ENCODE data around the gene ST6GALNAC3. TPM values are rescaled to one million over a fixed set of nuclear protein-coding genes. Genes with fewer than 3 reads are reported as not detected.
"Not testable (repeated sequence)": the region's sequence is repeated elsewhere in the genome, so short reads cannot be mapped to it uniquely, and the experiment has no call there.

ST6GALNAC3 gene
- total RNA-seq, 6 experiments from 2014 or later = 1.00 to 1.7 (median 1.2) TPM

DNA sequence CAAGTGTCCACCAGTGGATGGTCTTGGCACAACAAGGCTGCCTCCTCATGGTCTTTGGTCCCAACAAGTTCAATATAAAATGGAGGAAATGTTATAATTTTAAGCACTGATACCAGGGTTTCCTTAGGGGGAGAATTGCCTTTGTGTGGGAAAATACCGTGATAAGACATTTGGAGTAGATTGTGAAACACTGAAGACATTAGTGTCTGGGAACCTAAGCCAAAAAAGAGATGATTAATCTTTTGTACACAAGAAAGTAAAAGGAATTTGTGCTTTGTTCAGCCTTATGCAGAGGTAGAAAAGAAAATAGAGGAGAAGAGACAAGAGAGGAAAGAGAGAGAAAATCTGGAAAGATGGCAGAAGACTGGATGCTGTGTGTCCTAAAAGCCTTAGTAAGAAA is 36.1 kb downstream of the ST6GALNAC3 start:
- H3K36me3 Mint-ChIP-seq (ENCODE audit: low read depth) = no peaks in the 10 kb centered on the region
- TF ChIP-seq, protein P1, sequence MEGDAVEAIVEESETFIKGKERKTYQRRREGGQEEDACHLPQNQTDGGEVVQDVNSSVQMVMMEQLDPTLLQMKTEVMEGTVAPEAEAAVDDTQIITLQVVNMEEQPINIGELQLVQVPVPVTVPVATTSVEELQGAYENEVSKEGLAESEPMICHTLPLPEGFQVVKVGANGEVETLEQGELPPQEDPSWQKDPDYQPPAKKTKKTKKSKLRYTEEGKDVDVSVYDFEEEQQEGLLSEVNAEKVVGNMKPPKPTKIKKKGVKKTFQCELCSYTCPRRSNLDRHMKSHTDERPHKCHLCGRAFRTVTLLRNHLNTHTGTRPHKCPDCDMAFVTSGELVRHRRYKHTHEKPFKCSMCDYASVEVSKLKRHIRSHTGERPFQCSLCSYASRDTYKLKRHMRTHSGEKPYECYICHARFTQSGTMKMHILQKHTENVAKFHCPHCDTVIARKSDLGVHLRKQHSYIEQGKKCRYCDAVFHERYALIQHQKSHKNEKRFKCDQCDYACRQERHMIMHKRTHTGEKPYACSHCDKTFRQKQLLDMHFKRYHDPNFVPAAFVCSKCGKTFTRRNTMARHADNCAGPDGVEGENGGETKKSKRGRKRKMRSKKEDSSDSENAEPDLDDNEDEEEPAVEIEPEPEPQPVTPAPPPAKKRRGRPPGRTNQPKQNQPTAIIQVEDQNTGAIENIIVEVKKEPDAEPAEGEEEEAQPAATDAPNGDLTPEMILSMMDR (IDR thresholded peaks at IDR 0.05) = no peak
- H3K4me3 Mint-ChIP-seq = no peak overlapping the region
- no peaks in the 10 kb centered on the region; the same call in 1 of the 2 replicates for H3K9me3 Mint-ChIP-seq
- peaks cover 7% of the 10 kb centered on the region; the same call in 1 of the 2 replicates for H3K4me1 Mint-ChIP-seq (ENCODE audit: low read depth)
- peaks cover 2% of the 10 kb centered on the region; the same call in 1 of the 2 replicates for H3K27me3 Mint-ChIP-seq (ENCODE audit: insufficient read depth)
- DNase-seq = peak; percentile 8
- H3K27ac Mint-ChIP-seq = no peak overlapping the region

DNA sequence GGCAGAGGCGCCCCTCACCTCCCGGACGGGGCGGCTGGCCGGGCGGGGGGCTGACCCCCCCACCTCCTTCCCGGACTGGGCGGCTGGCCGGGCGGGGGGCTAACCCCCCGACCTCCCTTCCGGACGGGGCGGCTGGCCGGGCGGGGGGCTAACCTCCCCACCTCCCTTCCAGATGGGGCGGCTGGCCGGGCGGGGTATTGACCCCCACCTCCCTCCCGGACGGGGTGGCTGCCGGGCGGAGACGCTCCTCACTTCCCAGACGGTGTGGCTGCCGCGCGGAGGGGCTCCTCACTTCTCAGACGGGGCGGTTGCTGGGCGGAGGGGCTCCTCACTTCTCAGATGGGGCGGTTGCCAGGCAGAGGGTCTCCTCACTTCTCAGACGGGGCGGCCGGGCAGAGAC is 37.8 kb downstream of the ST6GALNAC3 start:
- H3K27ac Mint-ChIP-seq; H3K27me3 Mint-ChIP-seq (ENCODE audit: insufficient read depth); H3K9me3 Mint-ChIP-seq; H3K36me3 Mint-ChIP-seq (ENCODE audit: low read depth); H3K4me3 Mint-ChIP-seq; H3K4me1 Mint-ChIP-seq (ENCODE audit: low read depth); DNase-seq: not testable (repeated sequence)

DNA sequence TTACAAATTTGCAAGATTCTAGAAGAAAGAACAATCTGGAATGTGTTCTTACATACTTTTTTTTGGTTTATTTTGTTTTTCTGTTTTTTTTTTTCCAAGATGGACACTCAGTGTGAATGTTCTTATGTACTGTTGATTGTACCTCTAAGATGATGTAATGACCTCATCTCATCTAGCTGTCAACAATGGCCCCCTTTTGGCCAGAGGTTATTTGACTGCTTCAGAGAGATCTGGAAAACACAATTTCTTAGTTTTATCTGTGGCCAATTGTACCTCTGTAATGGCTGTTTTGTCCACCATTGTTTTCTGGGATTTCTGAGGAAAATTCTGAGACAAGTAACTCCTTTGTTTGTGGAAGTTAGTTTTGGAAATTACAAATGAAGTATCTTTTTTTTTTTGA is 38.9 kb downstream of the ST6GALNAC3 start:
- TF ChIP-seq, protein P1 (IDR thresholded peaks at IDR 0.05) = no peak
- Mint-ChIP-seq H3K27me3 (ENCODE audit: insufficient read depth) (peaks cover 2% of the 10 kb centered on the region; the same call in 1 of the 2 replicates), H3K9me3 (no peaks in the 10 kb centered on the region; the same call in 1 of the 2 replicates), H3K27ac (no peak overlapping the region), H3K36me3 (ENCODE audit: low read depth) (no peaks in the 10 kb centered on the region), H3K4me3 (no peak overlapping the region), H3K4me1 (ENCODE audit: low read depth) (peaks cover 7% of the 10 kb centered on the region; the same call in 1 of the 2 replicates)
- no peak for DNase-seq

DNA sequence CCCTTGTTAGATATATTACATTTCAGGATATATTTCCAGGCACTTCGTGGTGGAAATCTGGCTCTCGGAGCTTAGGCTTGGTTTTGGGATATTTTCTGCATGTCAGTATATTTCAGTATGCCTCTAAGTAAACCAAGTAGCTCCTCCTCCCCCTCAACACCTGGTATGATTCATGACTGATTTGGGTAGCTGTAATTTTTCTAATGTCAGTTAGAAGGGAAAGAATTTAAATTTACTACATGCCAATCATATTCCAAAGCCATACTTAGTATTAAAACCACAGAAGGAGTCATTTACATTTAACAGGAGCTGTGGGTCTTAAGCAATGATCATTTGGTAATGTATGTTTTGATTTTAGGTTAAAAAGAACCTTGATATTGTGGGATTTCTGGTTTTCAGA is 40.6 kb downstream of the ST6GALNAC3 start:
- TF ChIP-seq, protein P1 (IDR thresholded peaks at IDR 0.05) = no peak
- peaks cover 7% of the 10 kb centered on the region; the same call in 1 of the 2 replicates for H3K4me1 Mint-ChIP-seq (ENCODE audit: low read depth)
- peaks cover 2% of the 10 kb centered on the region; the same call in 1 of the 2 replicates for H3K27me3 Mint-ChIP-seq (ENCODE audit: insufficient read depth)
- no peak overlapping the region for H3K27ac Mint-ChIP-seq
- DNase-seq = no peak
- H3K9me3 Mint-ChIP-seq = no peaks in the 10 kb centered on the region; the same call in 1 of the 2 replicates
- no peak overlapping the region for H3K4me3 Mint-ChIP-seq
- H3K36me3 Mint-ChIP-seq (ENCODE audit: low read depth) = no peaks in the 10 kb centered on the region

DNA sequence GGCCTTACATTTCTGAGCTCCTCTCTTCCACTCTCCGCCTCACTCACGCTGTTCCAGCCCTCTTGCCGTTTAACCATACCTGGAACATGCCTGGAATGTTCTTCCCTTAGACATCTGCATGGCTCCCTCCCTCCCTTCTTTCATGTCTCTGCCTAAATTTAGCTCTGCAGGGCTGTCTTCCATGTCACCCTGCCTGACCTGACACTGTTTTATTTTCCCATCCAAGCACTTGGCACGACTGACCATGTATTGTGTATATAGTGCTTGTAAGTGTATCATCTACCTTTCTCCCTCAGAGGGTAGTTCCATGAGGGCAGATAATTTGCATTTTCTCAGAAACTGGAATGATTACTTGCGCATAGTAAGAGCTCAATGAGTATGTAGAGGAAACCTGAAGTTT is 47.3 kb downstream of the ST6GALNAC3 start:
- no peak overlapping the region for H3K4me3 Mint-ChIP-seq
- no peaks in the 10 kb centered on the region; the same call in 1 of the 2 replicates for H3K36me3 Mint-ChIP-seq (ENCODE audit: low read depth)
- H3K9me3 Mint-ChIP-seq = no peaks in the 10 kb centered on the region; the same call in 1 of the 2 replicates
- no peak overlapping the region for H3K27ac Mint-ChIP-seq
- no peak for DNase-seq
- TF ChIP-seq, protein P1 (IDR thresholded peaks at IDR 0.05) = no peak
- peaks cover 4% of the 10 kb centered on the region for H3K27me3 Mint-ChIP-seq (ENCODE audit: insufficient read depth)
- no peaks in the 10 kb centered on the region for H3K4me1 Mint-ChIP-seq (ENCODE audit: low read depth)

DNA sequence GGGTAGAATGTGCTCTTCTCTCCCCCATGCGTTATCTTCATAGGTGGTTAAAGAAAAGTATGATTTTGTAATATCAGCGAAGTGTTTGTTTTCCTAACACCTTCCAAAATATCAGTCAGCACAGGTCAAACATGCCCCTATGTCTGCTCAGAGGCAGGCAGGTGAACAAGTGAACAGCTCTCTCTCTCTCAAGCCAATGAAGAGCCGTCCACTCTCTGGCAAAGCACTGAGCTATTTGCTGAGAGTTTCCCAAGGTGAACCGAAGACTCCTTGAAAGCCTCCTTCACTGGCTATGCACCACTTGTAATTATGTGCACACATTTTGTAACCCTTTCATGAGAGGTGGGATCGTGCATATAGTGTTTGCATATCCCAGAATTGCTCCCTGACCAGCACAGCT is 47.7 kb downstream of the ST6GALNAC3 start:
- Mint-ChIP-seq H3K4me3 (no peak overlapping the region), H3K36me3 (ENCODE audit: low read depth) (no peaks in the 10 kb centered on the region; the same call in 1 of the 2 replicates), H3K4me1 (ENCODE audit: low read depth) (no peaks in the 10 kb centered on the region), H3K9me3 (no peaks in the 10 kb centered on the region; the same call in 1 of the 2 replicates), H3K27ac (no peak overlapping the region), H3K27me3 (ENCODE audit: insufficient read depth) (peaks cover 4% of the 10 kb centered on the region)
- DNase-seq = no peak
- TF ChIP-seq, protein P1 (IDR thresholded peaks at IDR 0.05) = no peak

DNA sequence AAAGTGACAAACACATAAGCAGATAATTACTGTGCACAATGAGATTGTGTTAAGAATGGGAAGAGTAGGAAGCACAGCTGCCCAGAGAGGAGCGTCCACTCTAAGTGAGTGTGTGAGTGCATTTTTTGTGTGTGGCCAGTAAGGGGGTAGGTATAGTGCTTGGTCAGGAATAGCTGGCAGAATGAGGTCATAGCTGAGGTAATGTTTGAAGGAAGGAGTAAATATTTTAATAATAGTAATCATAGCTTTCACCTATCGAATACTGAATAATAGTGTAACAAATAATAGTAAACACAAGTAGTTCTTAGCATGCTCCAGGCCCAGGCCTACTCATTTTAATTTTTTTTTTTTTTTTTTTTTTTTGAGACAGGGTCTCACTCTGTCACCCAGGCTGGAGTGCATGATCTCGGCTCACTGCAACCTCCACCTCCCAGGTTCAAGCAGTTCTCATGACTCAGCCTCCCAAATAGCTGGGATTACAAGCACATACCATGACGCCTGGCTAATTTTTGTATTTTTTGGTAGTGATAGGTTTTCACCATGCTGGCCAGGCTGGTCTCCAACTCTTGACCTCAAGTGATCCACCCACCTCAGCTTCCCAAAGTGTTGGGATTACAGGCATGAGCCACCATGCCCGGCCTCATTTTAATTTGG is 49.0 kb downstream of the ST6GALNAC3 start:
- H3K36me3 Mint-ChIP-seq (ENCODE audit: low read depth); H3K4me1 Mint-ChIP-seq (ENCODE audit: low read depth); H3K27ac Mint-ChIP-seq; DNase-seq; H3K27me3 Mint-ChIP-seq (ENCODE audit: insufficient read depth); H3K9me3 Mint-ChIP-seq; H3K4me3 Mint-ChIP-seq: not testable (repeated sequence)

Measured in HFFc6 (cell line).